GM12878 (cell line): ENCODE data around the gene TMC2. TPM values are rescaled to one million over a fixed set of nuclear protein-coding genes. Genes with fewer than 3 reads are reported as not detected.

Source experiments
- ATAC-seq: fragments of 200-7000 bp; cut with Tn5 transposase; 3 replicates; pipeline ENCODE4 v1.9.1; 2020; ENCODE audit warnings: mild to moderate bottlenecking, moderate library complexity
- BruUV-seq: library from RNA; stranded (reverse); fragments of 400-500 nt; replicated peaks from 2 replicates; lab custom pipeline; 2021; lab: Mats Ljungman, UMichigan
- CTCF ChIA-PET: fragments of 300-600 bp; sonication (Branson Sonifier 250); formaldehyde crosslinking; extraction: SDS; loops from one replicate; lab custom pipeline; 2021; ENCODE audit warnings: inconsistent platforms; lab: Yijun Ruan, JAX
- POLR2A ChIA-PET: fragments of 350-600 bp; formaldehyde crosslinking; extraction: SDS; loops from one replicate; lab custom pipeline; 2021; ENCODE audit warnings: inconsistent platforms; lab: Charles Lee
- RAD21 ChIA-PET: fragments of 300-600 bp; sonication (Branson Sonifier 250); formaldehyde crosslinking; loops from one replicate; lab custom pipeline; 2023; ENCODE audit warnings: antibody characterized with exemption; ENCODE audit not compliant: unreplicated experiment; lab: Charles Lee
- SMC1A ChIA-PET: fragments of 300-600 bp; sonication (Branson Sonifier 250); formaldehyde crosslinking; loops from one replicate; lab custom pipeline; 2023; ENCODE audit not compliant: unreplicated experiment, uncharacterized antibody; lab: Charles Lee
- DNase-seq: peaks from one replicate; pipeline ENCODE4 v3.0.0-alpha.2; 2011; ENCODE audit warnings: low read depth, low spot score
- FAIRE-seq: peaks from 3 replicates; lab custom pipeline; 2011; peaks lifted over from hg19 to GRCh38; lab: Jason Lieb, UNC
- H2AFZ ChIP-seq: 2 replicates; pipeline ENCODE4 v1.6.0; 2011; ENCODE audit warnings: low read depth, low read length, control low read depth; ENCODE audit not compliant: control insufficient read depth
- H3K27ac ChIP-seq: 2 replicates; pipeline ENCODE4 v1.5.1; 2011; ENCODE audit warnings: control low read depth; ENCODE audit not compliant: control insufficient read depth, insufficient read depth
- H3K27me3 ChIP-seq, 2 experiments: replicated peaks in 1 of 2; 2 replicates each; pipeline versions ENCODE4 v1.6.0 to v1.6.1; 2011; ENCODE audit warnings: low read length in 1 of 2; ENCODE audit not compliant: control insufficient read depth in 2 of 2, insufficient read depth in 2 of 2
- H3K36me3 ChIP-seq, 2 experiments: 2 replicates each; pipeline ENCODE4 v1.5.1; 2011; ENCODE audit warnings: low read length in 1 of 2; ENCODE audit not compliant: control insufficient read depth in 2 of 2, insufficient read depth in 2 of 2
- H3K4me1 ChIP-seq: 2 replicates; pipeline ENCODE4 v1.6.1; 2011; ENCODE audit warnings: mild to moderate bottlenecking, low read length, moderate library complexity, mixed read lengths; ENCODE audit not compliant: control insufficient read depth, insufficient read depth
- H3K4me2 ChIP-seq: 2 replicates; pipeline ENCODE4 v1.6.0; 2011; ENCODE audit warnings: control low read depth; ENCODE audit not compliant: control insufficient read depth, insufficient read depth
- H3K4me3 ChIP-seq: fragments of 200-600 bp; sonication (generic); 2 replicates; pipeline ENCODE4 v1.5.1; 2016
- H3K79me2 ChIP-seq: 2 replicates; pipeline ENCODE4 v1.6.0; 2011; ENCODE audit warnings: low read length; ENCODE audit not compliant: control insufficient read depth, insufficient read depth
- H3K9ac ChIP-seq: 2 replicates; pipeline ENCODE4 v1.8.0; 2011; ENCODE audit warnings: low read length, control low read depth, mixed read lengths; ENCODE audit not compliant: control insufficient read depth, insufficient read depth
- H3K9me3 ChIP-seq: replicated peaks from 3 replicates; pipeline ENCODE4 v1.5.1; 2011; ENCODE audit warnings: mild to moderate bottlenecking, low read length; ENCODE audit not compliant: control insufficient read depth, insufficient read depth
- H4K20me1 ChIP-seq: 2 replicates; pipeline ENCODE4 v1.6.0; 2011; ENCODE audit not compliant: control insufficient read depth, insufficient read depth
- CTCF ChIP-seq, 3 experiments: IDR thresholded peaks in 2 of 3; conservative IDR thresholded peaks in 1 of 3; 2 replicates each; pipeline ENCODE4 v1.5.1; 2011; ENCODE audit warnings: low read depth in 3 of 3, low read length in 3 of 3, mild to moderate bottlenecking in 3 of 3, control low read depth in 2 of 3, moderate library complexity in 2 of 3, inconsistent platforms in 1 of 3, mixed read lengths in 1 of 3; ENCODE audit not compliant: control insufficient read depth in 2 of 3, insufficient read depth in 1 of 3; ENCODE audit errors: extremely low read depth in 1 of 3
- E2F4 ChIP-seq: IDR thresholded peaks from 2 replicates; pipeline ENCODE4 v1.6.1; 2012; ENCODE audit warnings: low read depth, low read length, improper control_type of control experiment
- E2F8 ChIP-seq: fragments of 450-650 bp; IDR thresholded peaks from 2 replicates; pipeline ENCODE4 v1.6.1; 2018; ENCODE audit warnings: mild to moderate bottlenecking, low read depth, moderate library complexity; ENCODE audit not compliant: partially characterized antibody
- FOS ChIP-seq: IDR thresholded peaks from 3 replicates; pipeline ENCODE4 v1.6.1; 2011; ENCODE audit warnings: borderline replicate concordance; ENCODE audit not compliant: insufficient read length; ENCODE audit errors: extremely low read depth
- HDGF ChIP-seq: fragments of 450-650 bp; IDR thresholded peaks from 2 replicates; pipeline ENCODE4 v1.6.1; 2016; ENCODE audit warnings: antibody characterized with exemption
- KLF5 ChIP-seq: fragments of 450-650 bp; IDR thresholded peaks from 2 replicates; pipeline ENCODE4 v1.6.1; 2014; ENCODE audit warnings: mild to moderate bottlenecking; ENCODE audit not compliant: partially characterized antibody
- RFX5 ChIP-seq: IDR thresholded peaks from 2 replicates; pipeline ENCODE4 v1.6.1; 2011; ENCODE audit warnings: low read depth, low read length, improper control_type of control experiment
- RUNX3 ChIP-seq: IDR thresholded peaks from 2 replicates; pipeline ENCODE4 v1.6.1; 2012; ENCODE audit warnings: low read length, inconsistent platforms
- SREBF1 ChIP-seq: IDR thresholded peaks from 2 replicates; pipeline ENCODE4 v1.6.1; 2012; ENCODE audit warnings: mild to moderate bottlenecking, low read length
- TCF7 ChIP-seq: IDR thresholded peaks from 2 replicates; pipeline ENCODE4 v1.6.1; 2014; ENCODE audit warnings: antibody characterized with exemption, borderline replicate concordance
- ZBTB33 ChIP-seq: fragments of 450-650 bp; IDR thresholded peaks from 2 replicates; pipeline ENCODE4 v1.6.1; 2017; ENCODE audit warnings: mild to moderate bottlenecking
- ZBTB4 ChIP-seq: fragments of 450-650 bp; formaldehyde crosslinking; IDR thresholded peaks from 2 replicates; pipeline ENCODE4 v1.4.0; 2022; ENCODE audit warnings: mild to moderate bottlenecking, moderate library complexity
- WGBS: methylation state at CpG from one replicate; pipeline ENCODE4 v1.1.6; 2016; ENCODE audit warnings: low lambda C conversion rate; ENCODE audit not compliant: insufficient replicate concordance, insufficient coverage; ENCODE audit errors: missing lambda C conversion rate; 5-methylcytosine and 5-hydroxymethylcytosine counted together
- in situ Hi-C: fragments of 300-500 bp; cut with MboI; formaldehyde crosslinking; loops from 9 replicates; pipeline ENCODE4 v1.14.3; 2018; ENCODE audit warnings: mixed read lengths
- intact Hi-C: fragments of 100-400 bp; cut with micrococcal nuclease; formaldehyde crosslinking; loops from one replicate; pipeline ENCODE4 v1.14.2; 2022; ENCODE audit not compliant: unreplicated experiment
- polyA plus RNA-seq, 11 experiments: library from polyadenylated mRNA; depleted of rRNA in 4 of 11; unstranded in 6 of 11; stranded (reverse) in 5 of 11; fragments of >200 nt; fragmentation: Nextera tagmentation in 4 of 11; fragmentation: Illumina TruSeq in 1 of 11; extraction: Ambion mirVana in 4 of 11; extraction: Trizol in 1 of 11; gene quantifications; 1 replicate in 1 of 11; 2 replicates in 10 of 11; pipeline versions ENCODE4 v1.2.1 to v1.2.3, GENCODE V29; 2011 to 2016; ENCODE audit warnings: inconsistent platforms in 2 of 11, missing spikeins in 2 of 11, low read depth in 1 of 11
- total RNA-seq, 4 experiments: library from RNA; depleted of rRNA in 3 of 4; stranded (reverse); fragments of >200 nt in 3 of 4; fragmentation: Illumina TruSeq in 1 of 4; extraction: Trizol in 1 of 4; gene quantifications; 2 replicates each; pipeline versions ENCODE4 v1.2.1 to v1.2.3, GENCODE V29; 2013 to 2021

The TMC2 gene
- total and polyA plus RNA-seq, 10 of the 15 experiments (the other 5 are each of a cell fraction or from before 2014, with no cell fraction given), result 0.08 TPM; not detected in 9

- H3K79me2 ChIP-seq, result no peaks in the 10 kb centered on the region
- ATAC-seq (no peak), DNase-seq (no peak), FAIRE-seq (no peak)
- SMC1A ChIA-PET, result no interaction called here
- H3K9me3 ChIP-seq, result no peaks in the 10 kb centered on the region
- no peak overlapping the region for H3K4me3 ChIP-seq
- H4K20me1 ChIP-seq, result no peaks in the 10 kb centered on the region
- RAD21 ChIA-PET, result no interaction called here
- in situ Hi-C loops, result no loop called here
- 18% methylated on average over 2 of the region's 2 CpGs for WGBS
- intact Hi-C loops, result no loop called here
- no peaks in the 10 kb centered on the region; a peak in 2 of 4 replicates for H3K27me3 ChIP-seq
- H3K4me2 ChIP-seq, result no peak overlapping the region
- no TSS peak for BruUV-seq
- no peak overlapping the region for H2AFZ ChIP-seq
- CTCF ChIA-PET, result no interaction called here
- H3K9ac ChIP-seq, result no peak overlapping the region
- POLR2A ChIA-PET, result no interaction called here
- H3K27ac ChIP-seq, result no peak overlapping the region
- H3K4me1 ChIP-seq, result no peaks in the 10 kb centered on the region
- H3K36me3 ChIP-seq, result no peaks in the 10 kb centered on the region
- TF ChIP-seq TCF7 (no peak), ZBTB33 (no peak), HDGF (no peak), SREBF1 (no peak), ZBTB4 (CRISPR knock-in tag) (no peak), E2F8 (no peak), RUNX3 (no peak), KLF5 (no peak), RFX5 (no peak), E2F4 (no peak), FOS (no peak), CTCF (IDR thresholded peaks at IDR 0.05 in 2 of 3, conservative IDR thresholded peaks at IDR 0.05 in 1 of 3; ENCODE audit: control insufficient read depth in 2 of 3, extremely low read depth in 1 of 3, insufficient read depth in 1 of 3, low read depth in 3 of 3, low read length in 3 of 3) (no peak)
Observed at GRCh38 chr20:2625062-2625461, 88.7 kb downstream of the TMC2 start.
